Measurements from ENCODE around the gene KCNIP1.

The KCNIP1 gene

DNA sequence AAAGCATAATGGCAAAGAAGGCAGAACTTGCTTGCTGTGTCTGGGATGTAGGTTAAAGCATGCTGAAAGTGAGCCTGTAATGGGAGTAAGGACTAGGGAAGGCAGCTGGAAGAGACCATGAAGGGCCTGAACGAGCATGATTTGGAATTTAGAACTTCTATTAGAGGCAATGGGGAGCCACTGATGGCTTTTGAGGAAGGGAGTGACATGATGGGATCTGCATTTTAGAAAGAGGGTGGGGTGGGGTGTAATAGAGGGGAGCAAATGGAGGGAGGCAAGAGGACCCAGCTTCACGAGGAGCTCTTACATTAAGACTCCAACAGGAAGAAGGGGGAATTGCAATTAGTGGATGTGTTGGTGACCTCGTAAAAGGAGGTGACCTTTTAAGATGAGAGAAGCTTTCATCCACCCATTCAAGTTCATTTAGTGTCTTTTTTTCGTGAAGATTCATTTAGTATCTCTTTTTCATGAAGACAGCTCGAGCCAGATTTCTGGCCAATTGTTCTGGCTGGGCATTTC, 266.1 kb downstream of the KCNIP1 start:
- Histone ChIP-seq H2BK12ac (ENCODE audit: low read length) (no peak overlapping the region), H3K9ac (ENCODE audit: low read depth, low read length, poor library complexity) (no peak overlapping the region), H4K91ac (ENCODE audit: low read depth, low read length, poor library complexity) (no peak overlapping the region), H3K4me3 (ENCODE audit: low read length in 2 of 2) (no peak overlapping the region), H3K23ac (ENCODE audit: low read depth, low read length, poor library complexity) (no peak overlapping the region), H3K27ac (replicated peaks; ENCODE audit: low read length) (no peak overlapping the region), H3K14ac (ENCODE audit: low read length) (no peak overlapping the region), H2BK5ac (ENCODE audit: low read length) (no peak overlapping the region), H3K4me1 (ENCODE audit: control insufficient read depth in 2 of 2, insufficient read depth in 1 of 2, low read depth in 1 of 2, low read length in 2 of 2) (peaks cover 0 to 3% of the 10 kb centered on the region in 2 donors), H2AK5ac (ENCODE audit: low read depth, low read length) (no peak overlapping the region), H3K9me3 (replicated peaks in 1 of 2; ENCODE audit: control insufficient read depth in 2 of 2, insufficient read depth in 1 of 2, low read depth in 1 of 2, low read length in 2 of 2) (no peaks in the 10 kb centered on the region), H4K8ac (ENCODE audit: low read depth, low read length) (no peak overlapping the region), H3K27me3 (ENCODE audit: control insufficient read depth in 3 of 3, insufficient read depth in 3 of 3, low read depth in 1 of 3, low read length in 3 of 3) (no peaks in the 10 kb centered on the region), H3K18ac (ENCODE audit: low read length) (no peak overlapping the region), H2BK15ac (ENCODE audit: low read length) (no peak overlapping the region), H3K4ac (ENCODE audit: low read length) (no peak overlapping the region), H3K4me2 (ENCODE audit: insufficient read depth, low read length, poor library complexity, severe bottlenecking) (no peak overlapping the region), H2AFZ (ENCODE audit: low read length) (no peak overlapping the region), H3K79me1 (ENCODE audit: low read depth, low read length) (no peaks in the 10 kb centered on the region), H3K36me3 (replicated peaks in 1 of 2; ENCODE audit: control insufficient read depth in 2 of 2, insufficient read depth in 2 of 2, low read length in 2 of 2) (no peaks in the 10 kb centered on the region), H2BK120ac (ENCODE audit: low read depth, low read length) (no peak overlapping the region)
- no CpG with 5 or more reads among the region's 5 CpGs for WGBS, 2 donors (ENCODE audit: extremely low coverage in 2 of 2, insufficient read length in 2 of 2, insufficient replicate concordance in 1 of 2)
- DNase-seq (ENCODE audit: low spot score), result no peak

- Histone ChIP-seq H3K27me3 (ENCODE audit: control insufficient read depth in 3 of 3, insufficient read depth in 3 of 3, low read depth in 1 of 3, low read length in 3 of 3) (no peaks in the 10 kb centered on the region), H3K4ac (ENCODE audit: low read length) (no peak overlapping the region), H3K36me3 (replicated peaks in 1 of 2; ENCODE audit: control insufficient read depth in 2 of 2, insufficient read depth in 2 of 2, low read length in 2 of 2) (no peaks in the 10 kb centered on the region), H2BK12ac (ENCODE audit: low read length) (no peak overlapping the region), H2BK5ac (ENCODE audit: low read length) (no peak overlapping the region), H3K4me3 (ENCODE audit: low read length in 2 of 2) (no peak overlapping the region), H3K9me3 (replicated peaks in 1 of 2; ENCODE audit: control insufficient read depth in 2 of 2, insufficient read depth in 1 of 2, low read depth in 1 of 2, low read length in 2 of 2) (no peaks in the 10 kb centered on the region), H2BK15ac (ENCODE audit: low read length) (no peak overlapping the region), H2BK120ac (ENCODE audit: low read depth, low read length) (no peak overlapping the region), H3K18ac (ENCODE audit: low read length) (no peak overlapping the region), H4K91ac (ENCODE audit: low read depth, low read length, poor library complexity) (no peak overlapping the region), H3K27ac (replicated peaks; ENCODE audit: low read length) (no peak overlapping the region), H4K8ac (ENCODE audit: low read depth, low read length) (no peak overlapping the region), H2AFZ (ENCODE audit: low read length) (no peak overlapping the region), H3K23ac (ENCODE audit: low read depth, low read length, poor library complexity) (no peak overlapping the region), H3K9ac (ENCODE audit: low read depth, low read length, poor library complexity) (no peak overlapping the region), H2AK5ac (ENCODE audit: low read depth, low read length) (no peak overlapping the region), H3K4me1 (ENCODE audit: control insufficient read depth in 2 of 2, insufficient read depth in 1 of 2, low read depth in 1 of 2, low read length in 2 of 2) (peaks cover 0 to 6% of the 10 kb centered on the region in 2 donors), H3K14ac (ENCODE audit: low read length) (no peak overlapping the region), H3K79me1 (ENCODE audit: low read depth, low read length) (no peaks in the 10 kb centered on the region), H3K4me2 (ENCODE audit: insufficient read depth, low read length, poor library complexity, severe bottlenecking) (no peak overlapping the region)
- no CpG with 5 or more reads among the region's 15 CpGs for WGBS, 2 donors (ENCODE audit: extremely low coverage in 2 of 2, insufficient read length in 2 of 2, insufficient replicate concordance in 1 of 2)
- DNase-seq (ENCODE audit: low spot score), result no peak
Observed at GRCh38 chr5:170771496-170771895, 267.7 kb downstream of the KCNIP1 start.

GRCh38 chr5:170773024-170773985, 269.5 kb downstream of the KCNIP1 start:
- H2BK5ac ChIP-seq (ENCODE audit: low read length), result no peak overlapping the region
- H4K91ac ChIP-seq (ENCODE audit: low read depth, low read length, poor library complexity), result no peak overlapping the region
- no peaks in the 10 kb centered on the region for H3K36me3 ChIP-seq (replicated peaks in 1 of 2; ENCODE audit: control insufficient read depth in 2 of 2, insufficient read depth in 2 of 2, low read length in 2 of 2)
- H2BK12ac ChIP-seq (ENCODE audit: low read length), result no peak overlapping the region
- no peaks in the 10 kb centered on the region for H3K9me3 ChIP-seq (replicated peaks in 1 of 2; ENCODE audit: control insufficient read depth in 2 of 2, insufficient read depth in 1 of 2, low read depth in 1 of 2, low read length in 2 of 2)
- H2AK5ac ChIP-seq (ENCODE audit: low read depth, low read length), result no peak overlapping the region
- H3K4me2 ChIP-seq (ENCODE audit: insufficient read depth, low read length, poor library complexity, severe bottlenecking), result no peak overlapping the region
- no peak overlapping the region for H3K14ac ChIP-seq (ENCODE audit: low read length)
- no peak overlapping the region for H3K4ac ChIP-seq (ENCODE audit: low read length)
- H3K27me3 ChIP-seq (ENCODE audit: control insufficient read depth in 3 of 3, insufficient read depth in 3 of 3, low read depth in 1 of 3, low read length in 3 of 3), result no peaks in the 10 kb centered on the region
- H3K4me3 ChIP-seq (ENCODE audit: low read length in 2 of 2), result no peak overlapping the region
- peak overlapping the region; percentile 11 for H3K18ac ChIP-seq (ENCODE audit: low read length)
- no peak overlapping the region for H2BK120ac ChIP-seq (ENCODE audit: low read depth, low read length)
- H4K8ac ChIP-seq (ENCODE audit: low read depth, low read length), result no peak overlapping the region
- no peaks in the 10 kb centered on the region for H3K79me1 ChIP-seq (ENCODE audit: low read depth, low read length)
- H3K27ac ChIP-seq (replicated peaks; ENCODE audit: low read length), result no peak overlapping the region
- H3K23ac ChIP-seq (ENCODE audit: low read depth, low read length, poor library complexity), result no peak overlapping the region
- no peak overlapping the region for H2BK15ac ChIP-seq (ENCODE audit: low read length)
- H3K4me1 ChIP-seq (ENCODE audit: control insufficient read depth in 2 of 2, insufficient read depth in 1 of 2, low read depth in 1 of 2, low read length in 2 of 2), result peaks cover 0 to 3% of the 10 kb centered on the region in 2 donors
- no peak for DNase-seq (ENCODE audit: low spot score)
- H3K9ac ChIP-seq (ENCODE audit: low read depth, low read length, poor library complexity), result no peak overlapping the region
- H2AFZ ChIP-seq (ENCODE audit: low read length), result no peak overlapping the region
- no CpG with 5 or more reads among the region's 12 CpGs for WGBS, 2 donors (ENCODE audit: extremely low coverage in 2 of 2, insufficient read length in 2 of 2, insufficient replicate concordance in 1 of 2)

GRCh38 chr5:170774831-170775230, 271.0 kb downstream of the KCNIP1 start:
- WGBS, 2 donors (ENCODE audit: extremely low coverage in 2 of 2, insufficient read length in 2 of 2, insufficient replicate concordance in 1 of 2), result no CpG with 5 or more reads among the region's 5 CpGs
- no peak overlapping the region for H3K18ac ChIP-seq (ENCODE audit: low read length)

More at GRCh38 chr5:170774831-170775230, 271.0 kb downstream of the KCNIP1 start:
- H2AFZ ChIP-seq (ENCODE audit: low read length), result no peak overlapping the region
- H4K91ac ChIP-seq (ENCODE audit: low read depth, low read length, poor library complexity), result no peak overlapping the region
- H3K4me2 ChIP-seq (ENCODE audit: insufficient read depth, low read length, poor library complexity, severe bottlenecking), result no peak overlapping the region
- H3K23ac ChIP-seq (ENCODE audit: low read depth, low read length, poor library complexity), result no peak overlapping the region
- DNase-seq (ENCODE audit: low spot score), result no peak
- no peak overlapping the region for H2BK120ac ChIP-seq (ENCODE audit: low read depth, low read length)
- H3K27ac ChIP-seq (replicated peaks; ENCODE audit: low read length), result no peak overlapping the region
- no peaks in the 10 kb centered on the region for H3K9me3 ChIP-seq (replicated peaks in 1 of 2; ENCODE audit: control insufficient read depth in 2 of 2, insufficient read depth in 1 of 2, low read depth in 1 of 2, low read length in 2 of 2)
- H3K14ac ChIP-seq (ENCODE audit: low read length), result no peak overlapping the region
- no peaks in the 10 kb centered on the region for H3K36me3 ChIP-seq (replicated peaks in 1 of 2; ENCODE audit: control insufficient read depth in 2 of 2, insufficient read depth in 2 of 2, low read length in 2 of 2)
- H2BK5ac ChIP-seq (ENCODE audit: low read length), result no peak overlapping the region
- peaks cover 0 to 3% of the 10 kb centered on the region in 2 donors for H3K4me1 ChIP-seq (ENCODE audit: control insufficient read depth in 2 of 2, insufficient read depth in 1 of 2, low read depth in 1 of 2, low read length in 2 of 2)
- H3K79me1 ChIP-seq (ENCODE audit: low read depth, low read length), result no peaks in the 10 kb centered on the region
- no peak overlapping the region for H2BK12ac ChIP-seq (ENCODE audit: low read length)
- H4K8ac ChIP-seq (ENCODE audit: low read depth, low read length), result no peak overlapping the region
- no peak overlapping the region for H2BK15ac ChIP-seq (ENCODE audit: low read length)
- H3K4ac ChIP-seq (ENCODE audit: low read length), result no peak overlapping the region
- no peak overlapping the region for H3K9ac ChIP-seq (ENCODE audit: low read depth, low read length, poor library complexity)
- no peaks in the 10 kb centered on the region for H3K27me3 ChIP-seq (ENCODE audit: control insufficient read depth in 3 of 3, insufficient read depth in 3 of 3, low read depth in 1 of 3, low read length in 3 of 3)
- no peak overlapping the region for H2AK5ac ChIP-seq (ENCODE audit: low read depth, low read length)
- no peak overlapping the region for H3K4me3 ChIP-seq (ENCODE audit: low read length in 2 of 2)

Measured in neuronal stem cell (in vitro differentiated cells).